HG03175 (cell line): ENCODE results near the gene SDK1.

Experiments used
- ATAC-seq: cut with Tn5 transposase; IDR thresholded peaks from one replicate; pipeline ENCODE4 v1.9.1; 2021; ENCODE audit warnings: mild to moderate bottlenecking, moderate library complexity; ENCODE audit not compliant: unreplicated experiment

The SDK1 gene

GRCh38 chr7:4110438-4110837 lies 809.4 kb downstream of the SDK1 start:
- no peak for ATAC-seq

- ATAC-seq, result no peak
Observed at GRCh38 chr7:4111166-4111565, 810.1 kb downstream of the SDK1 start.

GRCh38 chr7:4113271-4113670 lies 812.2 kb downstream of the SDK1 start:
- ATAC-seq, result no peak

- ATAC-seq, result no peak
Observed at GRCh38 chr7:4113976-4114375, 812.9 kb downstream of the SDK1 start.

GRCh38 chr7:4115442-4115841 lies 814.4 kb downstream of the SDK1 start:
- no peak for ATAC-seq

- ATAC-seq, result no peak
Observed at GRCh38 chr7:4115941-4116610, 815.0 kb downstream of the SDK1 start.

- no peak for ATAC-seq
Observed at GRCh38 chr7:4119848-4120247, 818.8 kb downstream of the SDK1 start.

- no peak for ATAC-seq
Observed at GRCh38 chr7:4123346-4123745, 822.3 kb downstream of the SDK1 start.

GRCh38 chr7:4123823-4124222 lies 822.8 kb downstream of the SDK1 start:
- no peak for ATAC-seq

- no peak for ATAC-seq
Observed at GRCh38 chr7:4124556-4125477, 823.8 kb downstream of the SDK1 start.

GRCh38 chr7:4127909-4128560 lies 827.0 kb downstream of the SDK1 start:
- ATAC-seq, result no peak

GRCh38 chr7:4129481-4130122 lies 828.5 kb downstream of the SDK1 start:
- ATAC-seq, result no peak

- ATAC-seq, result no peak
Observed at GRCh38 chr7:4131063-4131462, 830.0 kb downstream of the SDK1 start.

- no peak for ATAC-seq
Observed at GRCh38 chr7:4132221-4132620, 831.2 kb downstream of the SDK1 start.

GRCh38 chr7:4133491-4134044 lies 832.5 kb downstream of the SDK1 start:
- ATAC-seq, result no peak

GRCh38 chr7:4134204-4134603 lies 833.2 kb downstream of the SDK1 start:
- no peak for ATAC-seq

- ATAC-seq, result no peak
Observed at GRCh38 chr7:4134631-4135030, 833.6 kb downstream of the SDK1 start.

GRCh38 chr7:4135301-4135700 lies 834.2 kb downstream of the SDK1 start:
- no peak for ATAC-seq

GRCh38 chr7:4136036-4136435 lies 835.0 kb downstream of the SDK1 start:
- ATAC-seq, result no peak

- ATAC-seq, result no peak
Observed at GRCh38 chr7:4136501-4137110, 835.6 kb downstream of the SDK1 start.
